Glutamatergic neuron (in vitro differentiated cells): ENCODE data around the gene SLC1A7. TPM values are rescaled to one million over a fixed set of nuclear protein-coding genes. Genes with fewer than 3 reads are reported as not detected.

Source experiments
- DNase-seq: peaks from one replicate; pipeline ENCODE4 v3.0.0; 2022
- H3K27ac Mint-ChIP-seq: one replicate; pipeline ENCODE4 v1.8.0; 2020; ENCODE audit warnings: mild to moderate bottlenecking, mixed read lengths, inconsistent platforms; ENCODE audit not compliant: unreplicated experiment
- H3K27me3 Mint-ChIP-seq: one replicate; pipeline ENCODE4 v1.8.0; 2020; ENCODE audit warnings: mild to moderate bottlenecking, moderate library complexity, mixed read lengths, inconsistent platforms; ENCODE audit not compliant: unreplicated experiment
- H3K36me3 Mint-ChIP-seq: one replicate; pipeline ENCODE4 v1.8.0; 2020; ENCODE audit warnings: mild to moderate bottlenecking, mixed read lengths, inconsistent platforms; ENCODE audit not compliant: unreplicated experiment
- H3K4me1 Mint-ChIP-seq: one replicate; pipeline ENCODE4 v1.8.0; 2020; ENCODE audit warnings: mild to moderate bottlenecking, low read depth, mixed read lengths, inconsistent platforms; ENCODE audit not compliant: unreplicated experiment
- H3K4me3 Mint-ChIP-seq: one replicate; pipeline ENCODE4 v1.8.0; 2020; ENCODE audit warnings: mild to moderate bottlenecking, mixed read lengths, inconsistent platforms; ENCODE audit not compliant: unreplicated experiment
- H3K9me3 Mint-ChIP-seq: one replicate; pipeline ENCODE4 v1.8.0; 2020; ENCODE audit warnings: mild to moderate bottlenecking, moderate library complexity, mixed read lengths, inconsistent platforms; ENCODE audit not compliant: unreplicated experiment
- total RNA-seq: library from RNA; stranded (reverse); fragmentation: NEBNext Ultra II Directional; extraction: Animal tissue kit (Norgen Biotek cat#: 25700); gene quantifications from one replicate; pipeline ENCODE4 v1.2.1, GENCODE V29; 2021; ENCODE audit not compliant: unreplicated experiment
- TF ChIP-seq, protein P1 (sequence below): fragments of 200-600 bp; sonication (generic); IDR thresholded peaks from one replicate; pipeline ENCODE4 v1.5.0; 2021; ENCODE audit not compliant: partially characterized antibody, unreplicated experiment

The SLC1A7 gene
- total RNA-seq, 1 donor from 2014 or later: not detected

DNA sequence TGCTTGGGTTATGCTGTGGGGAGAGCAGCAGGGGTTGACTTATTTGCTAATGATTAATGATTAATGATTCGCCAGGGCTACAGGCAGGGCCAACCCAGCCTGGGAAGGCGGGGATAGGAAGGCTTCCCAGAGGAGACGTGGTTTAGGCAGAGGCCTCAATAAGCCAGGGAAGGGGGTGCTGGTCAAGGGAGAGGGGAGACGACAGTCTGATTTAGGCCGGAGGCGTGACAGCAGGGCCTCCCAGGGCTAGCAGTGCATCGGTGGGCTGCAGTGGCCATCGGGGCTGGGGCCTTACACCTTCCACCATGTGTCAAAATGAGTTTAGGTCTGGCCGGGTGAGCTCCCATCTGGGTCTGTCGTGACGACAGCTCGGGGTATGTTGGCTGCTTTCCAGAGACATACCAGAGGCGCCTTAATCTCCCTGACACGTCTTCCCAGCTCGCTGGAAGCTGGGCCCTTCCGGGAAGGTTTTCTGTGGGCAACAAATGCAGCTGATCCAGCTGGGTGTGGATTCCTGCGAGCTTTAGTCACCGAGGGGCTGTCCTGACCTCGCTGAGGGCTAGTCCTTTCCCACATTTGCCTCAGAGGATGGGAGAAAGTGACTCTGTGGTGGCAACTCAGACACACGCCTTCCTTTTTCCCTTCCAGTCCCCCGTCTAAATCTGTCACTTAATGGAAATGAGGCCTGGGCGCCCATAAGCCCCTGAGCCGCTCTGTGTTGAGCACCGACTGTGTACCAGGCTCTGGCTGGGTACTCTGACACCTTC, 3.7 kb upstream of the SLC1A7 start:
- H3K27me3 Mint-ChIP-seq: peaks cover 2% of the 10 kb centered on the region
- TF ChIP-seq, protein P1, sequence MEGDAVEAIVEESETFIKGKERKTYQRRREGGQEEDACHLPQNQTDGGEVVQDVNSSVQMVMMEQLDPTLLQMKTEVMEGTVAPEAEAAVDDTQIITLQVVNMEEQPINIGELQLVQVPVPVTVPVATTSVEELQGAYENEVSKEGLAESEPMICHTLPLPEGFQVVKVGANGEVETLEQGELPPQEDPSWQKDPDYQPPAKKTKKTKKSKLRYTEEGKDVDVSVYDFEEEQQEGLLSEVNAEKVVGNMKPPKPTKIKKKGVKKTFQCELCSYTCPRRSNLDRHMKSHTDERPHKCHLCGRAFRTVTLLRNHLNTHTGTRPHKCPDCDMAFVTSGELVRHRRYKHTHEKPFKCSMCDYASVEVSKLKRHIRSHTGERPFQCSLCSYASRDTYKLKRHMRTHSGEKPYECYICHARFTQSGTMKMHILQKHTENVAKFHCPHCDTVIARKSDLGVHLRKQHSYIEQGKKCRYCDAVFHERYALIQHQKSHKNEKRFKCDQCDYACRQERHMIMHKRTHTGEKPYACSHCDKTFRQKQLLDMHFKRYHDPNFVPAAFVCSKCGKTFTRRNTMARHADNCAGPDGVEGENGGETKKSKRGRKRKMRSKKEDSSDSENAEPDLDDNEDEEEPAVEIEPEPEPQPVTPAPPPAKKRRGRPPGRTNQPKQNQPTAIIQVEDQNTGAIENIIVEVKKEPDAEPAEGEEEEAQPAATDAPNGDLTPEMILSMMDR: no peak
- DNase-seq: no peak
- H3K27ac Mint-ChIP-seq: no peak overlapping the region
- no peaks in the 10 kb centered on the region for H3K36me3 Mint-ChIP-seq
- peaks cover 2% of the 10 kb centered on the region for H3K9me3 Mint-ChIP-seq
- H3K4me1 Mint-ChIP-seq: peaks cover 13% of the 10 kb centered on the region
- no peak overlapping the region for H3K4me3 Mint-ChIP-seq

DNA sequence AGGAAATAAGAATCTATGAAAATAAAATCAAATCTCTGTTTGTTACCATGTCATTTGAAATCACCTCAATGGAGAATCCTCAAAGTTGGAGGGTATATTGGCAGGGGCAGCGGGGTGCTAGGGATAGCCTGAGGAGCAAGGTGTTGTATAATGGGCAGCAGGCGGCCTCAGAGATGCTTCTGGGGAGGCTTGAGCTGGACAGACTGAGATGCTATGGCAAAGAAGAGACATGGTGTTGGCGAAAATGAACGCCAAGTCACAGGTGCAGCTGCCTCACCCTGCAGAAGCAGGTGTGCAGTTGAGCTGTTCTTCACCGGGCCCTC, 3.1 kb upstream of the SLC1A7 start:
- H3K36me3 Mint-ChIP-seq: no peaks in the 10 kb centered on the region
- H3K9me3 Mint-ChIP-seq: peaks cover 2% of the 10 kb centered on the region
- no peak for DNase-seq
- H3K27me3 Mint-ChIP-seq: peaks cover 5% of the 10 kb centered on the region
- TF ChIP-seq, protein P1: no peak
- peaks cover 14% of the 10 kb centered on the region for H3K4me1 Mint-ChIP-seq
- no peak overlapping the region for H3K4me3 Mint-ChIP-seq
- H3K27ac Mint-ChIP-seq: no peak overlapping the region

DNA sequence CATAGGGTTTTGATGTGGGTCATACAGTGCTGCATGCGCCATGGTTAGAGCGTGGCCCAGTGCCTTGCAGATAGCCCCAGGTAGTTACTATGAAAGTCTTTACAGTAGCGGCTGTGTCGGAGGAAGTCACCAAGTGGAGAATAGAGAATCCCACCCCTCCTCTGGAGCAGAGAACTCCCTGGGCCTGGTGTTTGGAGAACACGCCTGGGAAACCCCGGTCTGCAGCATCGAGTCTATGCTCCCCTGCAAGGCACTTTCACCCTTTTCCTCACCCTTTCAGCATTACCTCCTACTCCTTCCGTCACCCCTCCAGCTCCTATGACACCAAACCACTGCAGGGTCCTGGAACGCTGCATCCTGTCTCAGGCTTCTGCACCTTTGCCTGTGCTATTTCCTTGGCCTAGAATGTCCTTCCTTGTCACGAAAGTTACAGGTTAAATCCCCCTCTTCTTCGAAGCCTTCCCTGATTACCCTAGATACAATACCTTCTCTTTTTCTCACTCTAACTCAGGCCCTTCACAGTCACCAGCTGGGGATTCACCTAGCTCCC, 2.7 kb upstream of the SLC1A7 start:
- TF ChIP-seq, protein P1: no peak
- peaks cover 19% of the 10 kb centered on the region for H3K4me1 Mint-ChIP-seq
- H3K9me3 Mint-ChIP-seq: peaks cover 2% of the 10 kb centered on the region
- peaks cover 5% of the 10 kb centered on the region for H3K27me3 Mint-ChIP-seq
- H3K4me3 Mint-ChIP-seq: no peak overlapping the region
- no peaks in the 10 kb centered on the region for H3K36me3 Mint-ChIP-seq
- DNase-seq: no peak
- no peak overlapping the region for H3K27ac Mint-ChIP-seq

DNA sequence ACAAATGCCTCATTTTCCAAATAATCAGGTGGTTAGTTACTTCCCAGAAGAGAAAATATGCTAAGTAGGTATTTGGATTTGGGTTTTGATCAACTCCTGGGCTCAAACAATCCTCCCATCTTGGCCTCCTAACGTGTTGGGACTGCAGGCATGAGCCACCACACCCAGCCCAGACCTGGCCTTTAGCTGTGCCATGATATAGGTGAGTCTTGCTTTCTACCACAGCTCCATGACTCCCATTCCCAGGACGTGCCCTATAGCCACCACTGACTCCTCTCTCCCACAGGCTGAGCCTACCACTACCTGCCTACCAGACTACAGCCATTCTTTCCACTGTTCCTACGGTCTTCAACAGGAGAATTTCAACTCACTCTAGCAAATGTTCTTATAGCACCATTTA, 1.8 kb upstream of the SLC1A7 start:
- Mint-ChIP-seq H3K4me1 (peaks cover 24% of the 10 kb centered on the region), H3K4me3 (no peak overlapping the region), H3K36me3 (no peaks in the 10 kb centered on the region)

DNA sequence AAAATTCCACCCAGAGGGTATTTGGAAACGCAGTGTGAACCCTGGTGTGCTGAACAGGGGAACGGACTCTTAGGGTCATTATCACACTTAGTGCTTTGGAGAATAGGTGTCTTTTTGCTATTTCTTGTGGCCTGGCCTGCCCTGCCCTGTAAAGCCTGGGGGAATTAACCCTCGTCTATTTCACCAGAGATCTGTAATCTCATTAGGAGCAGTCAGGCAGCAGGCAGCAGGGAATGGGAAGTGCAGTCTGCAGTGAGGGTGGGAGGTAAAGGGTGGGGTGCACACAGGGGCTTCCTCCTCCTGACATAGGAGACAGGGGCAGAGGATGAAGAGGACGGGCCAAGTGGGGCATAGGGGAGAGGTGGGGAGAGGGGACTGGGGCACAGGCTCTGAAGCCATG, 1.1 kb upstream of the SLC1A7 start:
- H3K4me3 Mint-ChIP-seq: no peak overlapping the region
- peaks cover 6% of the 10 kb centered on the region for H3K27me3 Mint-ChIP-seq
- no peaks in the 10 kb centered on the region for H3K36me3 Mint-ChIP-seq
- TF ChIP-seq, protein P1: no peak
- DNase-seq: no peak
- H3K4me1 Mint-ChIP-seq: peaks cover 29% of the 10 kb centered on the region
- peaks cover 2% of the 10 kb centered on the region for H3K9me3 Mint-ChIP-seq
- no peak overlapping the region for H3K27ac Mint-ChIP-seq

More for the DNA sequence above, 1.8 kb upstream of the SLC1A7 start:
- no peak overlapping the region for H3K27ac Mint-ChIP-seq
- peaks cover 5% of the 10 kb centered on the region for H3K27me3 Mint-ChIP-seq
- DNase-seq: no peak
- TF ChIP-seq, protein P1: no peak
- H3K9me3 Mint-ChIP-seq: peaks cover 2% of the 10 kb centered on the region
